Esophagus muscularis mucosa (tissue), 4 donors: ENCODE measurements around the gene TMEM134. TPM values are rescaled to one million over a fixed set of nuclear protein-coding genes. Genes with fewer than 3 reads are reported as not detected.

Experiments
- DNase-seq: peaks from one replicate; pipeline ENCODE4 v3.0.0-alpha.2; 2017; ENCODE audit errors: extremely low spot score
- H3K27ac ChIP-seq, 4 donors: fragments of 200-600 bp; sonication (generic); replicated peaks in 1 of 4; 1 replicate in 3 of 4; 2 replicates in 1 of 4; pipeline ENCODE4 v1.5.1; 2016 to 2019; ENCODE audit warnings: mild to moderate bottlenecking in 1 of 4
- H3K27me3 ChIP-seq, 4 donors: fragments of 200-600 bp; sonication (generic); one replicate each; pipeline versions ENCODE4 v1.5.1 to v1.6.0; 2016 to 2019
- H3K36me3 ChIP-seq, 4 donors: fragments of 200-600 bp; sonication (generic); one replicate each; pipeline ENCODE4 v1.5.1; 2016 to 2019
- H3K4me1 ChIP-seq, 4 donors: fragments of 200-600 bp; sonication (generic); one replicate each; pipeline ENCODE4 v1.5.1; 2016 to 2019
- H3K4me3 ChIP-seq, 4 donors: fragments of 200-600 bp; sonication (generic); 1 replicate in 2 of 4; 2 replicates in 2 of 4; pipeline ENCODE4 v1.5.1; 2016 to 2019; ENCODE audit warnings: mild to moderate bottlenecking in 4 of 4, moderate library complexity in 1 of 4
- H3K9me3 ChIP-seq, 4 donors: fragments of 200-600 bp; sonication (generic); 1 replicate in 3 of 4; 2 replicates in 1 of 4; pipeline ENCODE4 v1.5.1; 2016 to 2019
- CTCF ChIP-seq, 3 experiments: fragments of 200-600 bp in 2 of 3; fragments of 450-650 bp in 1 of 3; sonication (generic) in 2 of 3; IDR thresholded peaks; one replicate each; pipeline ENCODE4 v1.5.1; 2017 to 2019; ENCODE audit warnings: antibody characterized with exemption in 3 of 3, mild to moderate bottlenecking in 2 of 3, moderate library complexity in 1 of 3
- EP300 ChIP-seq: sonication (generic); formaldehyde crosslinking; IDR thresholded peaks from one replicate; pipeline ENCODE4 v1.6.1; 2017; ENCODE audit warnings: antibody characterized with exemption
- POLR2A ChIP-seq: fragments of 450-650 bp; IDR thresholded peaks from one replicate; pipeline ENCODE4 v1.6.1; 2017; ENCODE audit warnings: antibody characterized with exemption, moderate library complexity, mild to moderate bottlenecking, low read depth
- POLR2AphosphoS5 ChIP-seq, 2 donors: sonication (generic); formaldehyde crosslinking; IDR thresholded peaks; one replicate each; pipeline ENCODE4 v1.6.1; 2017; ENCODE audit warnings: antibody characterized with exemption in 2 of 2
- WGBS: methylation state at CpG from one replicate; pipeline ENCODE4 v1.1.5; 2018; 5-methylcytosine and 5-hydroxymethylcytosine counted together
- intact Hi-C: fragments of 100-400 bp; cut with DNase I; formaldehyde crosslinking; loops from one replicate; pipeline ENCODE4 v1.15.1; 2023
- total RNA-seq, 4 donors: library from RNA; depleted of rRNA; stranded (reverse); fragments of >200 nt; gene quantifications; one replicate each; pipeline versions ENCODE4 v1.1.0 to v1.2.1, GENCODE V29; 2016

TMEM134 gene
- total RNA-seq, 4 donors from 2014 or later: 36.1 to 48.7 (median 46.2) TPM

- H3K4me3 ChIP-seq: peak overlapping the region in 2 of 4 donors; percentile 10 to 42
- no peak for TF ChIP-seq CTCF (IDR thresholded peaks at IDR 0.05)
- no peak for TF ChIP-seq POLR2AphosphoS5 (IDR thresholded peaks at IDR 0.05)
- no peak for TF ChIP-seq EP300
- no peak for TF ChIP-seq POLR2A
- H3K27me3 ChIP-seq: no peaks in the 10 kb centered on the region
- H3K36me3 ChIP-seq: peaks cover 36 to 91% (median 85%) of the 10 kb centered on the region in 4 donors
- WGBS: 46% methylated on average over 6 of the region's 6 CpGs
- peak overlapping the region; percentile 38 to 59 (median 42) for H3K27ac ChIP-seq
- no peaks in the 10 kb centered on the region for H3K9me3 ChIP-seq
- no peak for DNase-seq
- peaks cover 18 to 54% (median 38%) of the 10 kb centered on the region in 4 donors for H3K4me1 ChIP-seq
- intact Hi-C loops: no loop called here
These were observed 32.5 kb downstream of the TMEM134 start for GRCh38 chr11:67436459-67437081.

GRCh38 chr11:67435727-67436458 is 33.2 kb downstream of the TMEM134 start:
- H3K27ac ChIP-seq: peak overlapping the region in 3 of 4 donors; percentile 34 to 59 (median 38)
- WGBS: 58% methylated on average over 3 of the region's 38 CpGs
- intact Hi-C loops: no loop called here
- no peak for DNase-seq
- peaks cover 14 to 55% (median 32%) of the 10 kb centered on the region in 4 donors for H3K4me1 ChIP-seq
- H3K4me3 ChIP-seq: peak overlapping the region in 1 of 4 donors; percentile 25
- no peak for TF ChIP-seq POLR2A
- no peak for TF ChIP-seq POLR2AphosphoS5 (IDR thresholded peaks at IDR 0.05)
- no peak for TF ChIP-seq CTCF (IDR thresholded peaks at IDR 0.05)
- no peak for TF ChIP-seq EP300
- H3K27me3 ChIP-seq: no peaks in the 10 kb centered on the region
- peaks cover 41 to 91% (median 85%) of the 10 kb centered on the region in 4 donors for H3K36me3 ChIP-seq
- no peaks in the 10 kb centered on the region for H3K9me3 ChIP-seq

GRCh38 chr11:67435031-67435726 is 33.9 kb downstream of the TMEM134 start:
- Histone ChIP-seq H3K27ac (peak overlapping the region in 1 of 4 donors; percentile 59), H3K27me3 (no peaks in the 10 kb centered on the region), H3K4me3 (no peak overlapping the region), H3K4me1 (peaks cover 9 to 49% (median 27%) of the 10 kb centered on the region in 4 donors), H3K9me3 (no peaks in the 10 kb centered on the region), H3K36me3 (peaks cover 41 to 91% (median 87%) of the 10 kb centered on the region in 4 donors)
- no peak for TF ChIP-seq EP300
- TF ChIP-seq POLR2A: no peak
- no peak for TF ChIP-seq POLR2AphosphoS5 (IDR thresholded peaks at IDR 0.05)
- TF ChIP-seq CTCF (IDR thresholded peaks at IDR 0.05): no peak
- intact Hi-C loops: no loop called here
- DNase-seq: no peak
- 86% methylated on average over 12 of the region's 26 CpGs for WGBS

- intact Hi-C loops: no loop called here
- H3K27ac ChIP-seq: peak overlapping the region in 1 of 4 donors; percentile 59
- no peaks in the 10 kb centered on the region for H3K27me3 ChIP-seq
- H3K4me3 ChIP-seq: no peak overlapping the region
- no peaks in the 10 kb centered on the region for H3K9me3 ChIP-seq
- DNase-seq: no peak
- peaks cover 8 to 49% (median 27%) of the 10 kb centered on the region in 4 donors for H3K4me1 ChIP-seq
- peaks cover 41 to 91% (median 85%) of the 10 kb centered on the region in 4 donors for H3K36me3 ChIP-seq
- TF ChIP-seq CTCF (IDR thresholded peaks at IDR 0.05): no peak
- TF ChIP-seq POLR2AphosphoS5 (IDR thresholded peaks at IDR 0.05): no peak
- no peak for TF ChIP-seq EP300
- no peak for TF ChIP-seq POLR2A
- 100% methylated on average over 1 of the region's 23 CpGs for WGBS
These were observed 34.6 kb downstream of the TMEM134 start for GRCh38 chr11:67434395-67434881.
